ENCODE data around the gene SIAH3. TPM values are rescaled to one million over a fixed set of nuclear protein-coding genes. Genes with fewer than 3 reads are reported as not detected.

SIAH3 gene
- total RNA-seq, 1 experiment from 2014 or later: not detected

DNA sequence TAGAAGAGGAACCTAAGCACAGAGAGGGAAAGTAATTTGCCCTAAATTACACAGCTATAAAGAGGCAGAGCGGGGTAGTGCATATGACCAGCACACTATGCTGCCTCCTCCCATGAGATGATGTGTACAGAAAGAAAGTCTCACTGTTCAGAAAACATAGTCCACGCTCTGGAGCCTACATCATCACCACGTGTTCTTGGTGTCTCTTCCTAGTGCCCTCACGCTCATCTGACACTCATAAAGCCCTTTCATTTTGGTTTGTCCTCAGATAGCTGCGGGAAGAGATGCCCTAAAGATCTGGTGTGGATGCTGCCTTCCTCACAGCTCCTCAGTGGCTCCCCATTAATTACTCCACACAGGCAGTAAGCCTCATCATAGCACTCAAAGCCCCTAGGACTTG is 27.4 kb upstream of the SIAH3 start:
- Histone ChIP-seq H3K4me1 (ENCODE audit: control insufficient read depth in 1 of 2, insufficient read depth in 2 of 2, low read length in 2 of 2) (peaks cover 6 to 34% of the 10 kb centered on the region in 2 experiments), H3K79me2 (ENCODE audit: insufficient read depth, low read length) (no peaks in the 10 kb centered on the region), H3K4me3 (replicated peaks in 1 of 2; ENCODE audit: low read depth in 1 of 2, low read length in 2 of 2) (no peak overlapping the region), H2AFZ (ENCODE audit: low read depth, low read length, poor library complexity, severe bottlenecking) (no peak overlapping the region), H3K9me3 (ENCODE audit: control insufficient read depth in 1 of 2, insufficient read depth in 1 of 2, low read depth in 1 of 2, low read length in 2 of 2) (no peaks in the 10 kb centered on the region), H3K9ac (ENCODE audit: low read length) (no peak overlapping the region), H3K4me2 (ENCODE audit: low read length) (no peak overlapping the region), H3K36me3 (ENCODE audit: control insufficient read depth in 1 of 2, insufficient read depth in 2 of 2, low read length in 2 of 2) (no peaks in the 10 kb centered on the region), H3K27ac (ENCODE audit: low read depth, low read length) (no peak overlapping the region), H4K20me1 (ENCODE audit: insufficient read depth) (no peaks in the 10 kb centered on the region), H3K9me2 (ENCODE audit: insufficient read depth) (no peaks in the 10 kb centered on the region), H3K27me3 (ENCODE audit: insufficient read depth, low read length) (no peaks in the 10 kb centered on the region)
- DNase-seq (ENCODE audit: low read depth, low spot score): no peak
- ChIA-PET RAD21 (ENCODE audit: low non-redundant PET in 1 of 2, low total read pairs in 2 of 2, uncharacterized antibody in 2 of 2, unreplicated experiment in 2 of 2) (interaction anchor here in 1 of 2 experiments (1.4 kb wide), 1 partner anchor 72 kb away, joined by 9 read pairs; no protein-coding TSS in a partner anchor), CTCF (interaction anchor here (1.0 to 2.2 kb wide), 5 partner anchors 8 to 248 kb away, joined by 3 to 22 read pairs (median 4); no protein-coding TSS in a partner anchor), POLR2A (no interaction called here)
- BruUV-seq (replicated peaks): no TSS peak
- TF ChIP-seq POLR2A (IDR thresholded peaks at IDR 0.05; ENCODE audit: borderline replicate concordance, extremely low read depth, insufficient read depth, insufficient read length) (no peak), SP1 (IDR thresholded peaks at IDR 0.05; ENCODE audit: low read depth) (no peak), FOSL1 (IDR thresholded peaks at IDR 0.05; ENCODE audit: low read depth) (no peak)
- TF ChIP-seq, protein P1, sequence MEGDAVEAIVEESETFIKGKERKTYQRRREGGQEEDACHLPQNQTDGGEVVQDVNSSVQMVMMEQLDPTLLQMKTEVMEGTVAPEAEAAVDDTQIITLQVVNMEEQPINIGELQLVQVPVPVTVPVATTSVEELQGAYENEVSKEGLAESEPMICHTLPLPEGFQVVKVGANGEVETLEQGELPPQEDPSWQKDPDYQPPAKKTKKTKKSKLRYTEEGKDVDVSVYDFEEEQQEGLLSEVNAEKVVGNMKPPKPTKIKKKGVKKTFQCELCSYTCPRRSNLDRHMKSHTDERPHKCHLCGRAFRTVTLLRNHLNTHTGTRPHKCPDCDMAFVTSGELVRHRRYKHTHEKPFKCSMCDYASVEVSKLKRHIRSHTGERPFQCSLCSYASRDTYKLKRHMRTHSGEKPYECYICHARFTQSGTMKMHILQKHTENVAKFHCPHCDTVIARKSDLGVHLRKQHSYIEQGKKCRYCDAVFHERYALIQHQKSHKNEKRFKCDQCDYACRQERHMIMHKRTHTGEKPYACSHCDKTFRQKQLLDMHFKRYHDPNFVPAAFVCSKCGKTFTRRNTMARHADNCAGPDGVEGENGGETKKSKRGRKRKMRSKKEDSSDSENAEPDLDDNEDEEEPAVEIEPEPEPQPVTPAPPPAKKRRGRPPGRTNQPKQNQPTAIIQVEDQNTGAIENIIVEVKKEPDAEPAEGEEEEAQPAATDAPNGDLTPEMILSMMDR (IDR thresholded peaks at IDR 0.05 in 2 of 3, conservative IDR thresholded peaks at IDR 0.05 in 1 of 3; ENCODE audit: borderline replicate concordance in 1 of 3, insufficient read depth in 1 of 3, low read depth in 2 of 3, low read length in 2 of 3): no peak
- ATAC-seq: no peak
- intact Hi-C loops (cut with micrococcal nuclease): loop anchor here (2.0 kb wide), 1 partner anchor 72 kb away; no protein-coding TSS in a partner anchor

DNA sequence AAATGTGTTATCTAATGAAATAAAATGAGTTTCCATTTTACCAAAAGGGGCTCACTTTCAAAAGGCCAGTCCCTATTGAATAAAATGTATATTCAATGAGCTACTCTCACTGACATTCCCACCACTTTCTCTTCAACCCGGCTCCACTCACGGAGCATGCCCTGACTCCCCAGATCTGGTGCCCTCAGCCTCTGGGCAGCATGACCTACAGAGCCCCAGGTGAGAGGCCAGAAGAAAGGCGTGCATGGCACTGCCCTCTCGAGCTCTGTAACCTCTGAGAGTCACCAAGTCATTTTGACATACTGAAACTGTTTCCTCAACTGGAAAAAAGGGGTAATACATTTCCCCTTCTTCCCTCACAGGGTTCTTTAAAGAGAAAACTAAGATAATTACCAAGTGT is 25.2 kb upstream of the SIAH3 start:
- no TSS peak for BruUV-seq (replicated peaks)
- no peaks in the 10 kb centered on the region for H3K27me3 ChIP-seq (ENCODE audit: insufficient read depth, low read length)
- H3K79me2 ChIP-seq (ENCODE audit: insufficient read depth, low read length): no peaks in the 10 kb centered on the region
- H3K9me2 ChIP-seq (ENCODE audit: insufficient read depth): no peaks in the 10 kb centered on the region
- H3K4me2 ChIP-seq (ENCODE audit: low read length): no peak overlapping the region
- no peaks in the 10 kb centered on the region for H3K36me3 ChIP-seq (ENCODE audit: control insufficient read depth in 1 of 2, insufficient read depth in 2 of 2, low read length in 2 of 2)
- DNase-seq (ENCODE audit: low read depth, low spot score): no peak
- H3K4me3 ChIP-seq (replicated peaks in 1 of 2; ENCODE audit: low read depth in 1 of 2, low read length in 2 of 2): no peak overlapping the region
- RAD21 ChIA-PET (ENCODE audit: low non-redundant PET in 1 of 2, low total read pairs in 2 of 2, uncharacterized antibody in 2 of 2, unreplicated experiment in 2 of 2): no interaction called here
- H3K27ac ChIP-seq (ENCODE audit: low read depth, low read length): no peak overlapping the region
- peaks cover 18 to 49% of the 10 kb centered on the region in 2 experiments for H3K4me1 ChIP-seq (ENCODE audit: control insufficient read depth in 1 of 2, insufficient read depth in 2 of 2, low read length in 2 of 2)
- CTCF ChIA-PET: no interaction called here
- intact Hi-C loops (cut with micrococcal nuclease): no loop called here
- H3K9ac ChIP-seq (ENCODE audit: low read length): no peak overlapping the region
- no peaks in the 10 kb centered on the region for H4K20me1 ChIP-seq (ENCODE audit: insufficient read depth)
- H2AFZ ChIP-seq (ENCODE audit: low read depth, low read length, poor library complexity, severe bottlenecking): no peak overlapping the region
- POLR2A ChIA-PET: no interaction called here
- H3K9me3 ChIP-seq (ENCODE audit: control insufficient read depth in 1 of 2, insufficient read depth in 1 of 2, low read depth in 1 of 2, low read length in 2 of 2): no peaks in the 10 kb centered on the region
- ATAC-seq: no peak
- no peak for TF ChIP-seq SP1 (IDR thresholded peaks at IDR 0.05; ENCODE audit: low read depth)
- no peak for TF ChIP-seq EZH2phosphoT487 (IDR thresholded peaks at IDR 0.05; ENCODE audit: borderline replicate concordance)
- TF ChIP-seq POLR2A (IDR thresholded peaks at IDR 0.05; ENCODE audit: borderline replicate concordance, extremely low read depth, insufficient read depth, insufficient read length): no peak
- no peak for TF ChIP-seq JUND (IDR thresholded peaks at IDR 0.05)
- no peak for TF ChIP-seq CEBPB (IDR thresholded peaks at IDR 0.05; ENCODE audit: low read depth)
- TF ChIP-seq EZH2 (IDR thresholded peaks at IDR 0.05): no peak
- no peak for TF ChIP-seq TCF7L2 (IDR thresholded peaks at IDR 0.05; ENCODE audit: borderline replicate concordance, extremely low read depth, insufficient read depth, insufficient read length)
- TF ChIP-seq, protein P2, sequence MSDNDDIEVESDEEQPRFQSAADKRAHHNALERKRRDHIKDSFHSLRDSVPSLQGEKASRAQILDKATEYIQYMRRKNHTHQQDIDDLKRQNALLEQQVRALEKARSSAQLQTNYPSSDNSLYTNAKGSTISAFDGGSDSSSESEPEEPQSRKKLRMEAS (IDR thresholded peaks at IDR 0.05): no peak
- no peak for TF ChIP-seq EGR1 (IDR thresholded peaks at IDR 0.05; ENCODE audit: low read depth)
- TF ChIP-seq ZNF274 (IDR thresholded peaks at IDR 0.05; ENCODE audit: low read depth, low read length): no peak
- no peak for TF ChIP-seq CBX3 (IDR thresholded peaks at IDR 0.05; ENCODE audit: low read depth)
- TF ChIP-seq FOSL1 (IDR thresholded peaks at IDR 0.05; ENCODE audit: low read depth): no peak
- TF ChIP-seq, protein P3, sequence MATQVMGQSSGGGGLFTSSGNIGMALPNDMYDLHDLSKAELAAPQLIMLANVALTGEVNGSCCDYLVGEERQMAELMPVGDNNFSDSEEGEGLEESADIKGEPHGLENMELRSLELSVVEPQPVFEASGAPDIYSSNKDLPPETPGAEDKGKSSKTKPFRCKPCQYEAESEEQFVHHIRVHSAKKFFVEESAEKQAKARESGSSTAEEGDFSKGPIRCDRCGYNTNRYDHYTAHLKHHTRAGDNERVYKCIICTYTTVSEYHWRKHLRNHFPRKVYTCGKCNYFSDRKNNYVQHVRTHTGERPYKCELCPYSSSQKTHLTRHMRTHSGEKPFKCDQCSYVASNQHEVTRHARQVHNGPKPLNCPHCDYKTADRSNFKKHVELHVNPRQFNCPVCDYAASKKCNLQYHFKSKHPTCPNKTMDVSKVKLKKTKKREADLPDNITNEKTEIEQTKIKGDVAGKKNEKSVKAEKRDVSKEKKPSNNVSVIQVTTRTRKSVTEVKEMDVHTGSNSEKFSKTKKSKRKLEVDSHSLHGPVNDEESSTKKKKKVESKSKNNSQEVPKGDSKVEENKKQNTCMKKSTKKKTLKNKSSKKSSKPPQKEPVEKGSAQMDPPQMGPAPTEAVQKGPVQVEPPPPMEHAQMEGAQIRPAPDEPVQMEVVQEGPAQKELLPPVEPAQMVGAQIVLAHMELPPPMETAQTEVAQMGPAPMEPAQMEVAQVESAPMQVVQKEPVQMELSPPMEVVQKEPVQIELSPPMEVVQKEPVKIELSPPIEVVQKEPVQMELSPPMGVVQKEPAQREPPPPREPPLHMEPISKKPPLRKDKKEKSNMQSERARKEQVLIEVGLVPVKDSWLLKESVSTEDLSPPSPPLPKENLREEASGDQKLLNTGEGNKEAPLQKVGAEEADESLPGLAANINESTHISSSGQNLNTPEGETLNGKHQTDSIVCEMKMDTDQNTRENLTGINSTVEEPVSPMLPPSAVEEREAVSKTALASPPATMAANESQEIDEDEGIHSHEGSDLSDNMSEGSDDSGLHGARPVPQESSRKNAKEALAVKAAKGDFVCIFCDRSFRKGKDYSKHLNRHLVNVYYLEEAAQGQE (IDR thresholded peaks at IDR 0.05; ENCODE audit: low read depth): no peak
- TF ChIP-seq SIN3A (IDR thresholded peaks at IDR 0.05; ENCODE audit: low read depth): no peak
- TF ChIP-seq, protein P4, sequence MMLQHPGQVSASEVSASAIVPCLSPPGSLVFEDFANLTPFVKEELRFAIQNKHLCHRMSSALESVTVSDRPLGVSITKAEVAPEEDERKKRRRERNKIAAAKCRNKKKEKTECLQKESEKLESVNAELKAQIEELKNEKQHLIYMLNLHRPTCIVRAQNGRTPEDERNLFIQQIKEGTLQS (IDR thresholded peaks at IDR 0.05): no peak
